ENCODE data around the gene DTNBP1. TPM values are rescaled to one million over a fixed set of nuclear protein-coding genes. Genes with fewer than 3 reads are reported as not detected.

DTNBP1 gene
- total RNA-seq, 1 donor from 2014 or later, result 15.1 TPM

- Mint-ChIP-seq H3K27ac (no peak overlapping the region), H3K36me3 (ENCODE audit: low read depth) (peaks cover 64% of the 10 kb centered on the region), H3K9me3 (no peaks in the 10 kb centered on the region), H3K27me3 (no peaks in the 10 kb centered on the region), H3K4me3 (no peak overlapping the region), H3K4me1 (peaks cover 2% of the 10 kb centered on the region)
- no peak for DNase-seq
- intact Hi-C loops (cut with micrococcal nuclease), result no loop called here
Observed at GRCh38 chr6:15508931-15509330, 153.9 kb downstream of the DTNBP1 start.

GRCh38 chr6:15508441-15508871, 154.4 kb downstream of the DTNBP1 start:
- intact Hi-C loops (cut with micrococcal nuclease), result no loop called here

GRCh38 chr6:15507746-15508145, 155.1 kb downstream of the DTNBP1 start:
- intact Hi-C loops (cut with micrococcal nuclease), result no loop called here
- peaks cover 64% of the 10 kb centered on the region for H3K36me3 Mint-ChIP-seq (ENCODE audit: low read depth)

More at GRCh38 chr6:15508441-15508871, 154.4 kb downstream of the DTNBP1 start:
- DNase-seq, result no peak
- no peaks in the 10 kb centered on the region for H3K27me3 Mint-ChIP-seq
- no peaks in the 10 kb centered on the region for H3K9me3 Mint-ChIP-seq
- H3K36me3 Mint-ChIP-seq (ENCODE audit: low read depth), result peaks cover 63% of the 10 kb centered on the region
- H3K4me1 Mint-ChIP-seq, result peaks cover 2% of the 10 kb centered on the region
- peak overlapping the region; percentile 54 for H3K27ac Mint-ChIP-seq
- H3K4me3 Mint-ChIP-seq, result no peak overlapping the region

GRCh38 chr6:15507221-15507620, 155.6 kb downstream of the DTNBP1 start:
- peaks cover 2% of the 10 kb centered on the region for H3K4me1 Mint-ChIP-seq
- no peak for DNase-seq
- no peak overlapping the region for H3K4me3 Mint-ChIP-seq
- peaks cover 64% of the 10 kb centered on the region for H3K36me3 Mint-ChIP-seq (ENCODE audit: low read depth)
- no peak overlapping the region for H3K27ac Mint-ChIP-seq
- H3K27me3 Mint-ChIP-seq, result no peaks in the 10 kb centered on the region
- no peaks in the 10 kb centered on the region for H3K9me3 Mint-ChIP-seq
- intact Hi-C loops (cut with micrococcal nuclease), result no loop called here

More at GRCh38 chr6:15507746-15508145, 155.1 kb downstream of the DTNBP1 start:
- no peak overlapping the region for H3K4me3 Mint-ChIP-seq
- no peak overlapping the region for H3K27ac Mint-ChIP-seq
- DNase-seq, result no peak
- H3K9me3 Mint-ChIP-seq, result no peaks in the 10 kb centered on the region
- no peaks in the 10 kb centered on the region for H3K27me3 Mint-ChIP-seq
- peaks cover 2% of the 10 kb centered on the region for H3K4me1 Mint-ChIP-seq

GRCh38 chr6:15506066-15506465, 156.8 kb downstream of the DTNBP1 start:
- Mint-ChIP-seq H3K4me3 (no peak overlapping the region), H3K27ac (no peak overlapping the region), H3K9me3 (no peaks in the 10 kb centered on the region), H3K27me3 (no peaks in the 10 kb centered on the region), H3K36me3 (ENCODE audit: low read depth) (peaks cover 68% of the 10 kb centered on the region), H3K4me1 (peaks cover 2% of the 10 kb centered on the region)
- no peak for DNase-seq
- intact Hi-C loops (cut with micrococcal nuclease), result no loop called here

- no peak for DNase-seq
- no peaks in the 10 kb centered on the region for H3K27me3 Mint-ChIP-seq
- peaks cover 68% of the 10 kb centered on the region for H3K36me3 Mint-ChIP-seq (ENCODE audit: low read depth)
- no peak overlapping the region for H3K27ac Mint-ChIP-seq
- no peaks in the 10 kb centered on the region for H3K9me3 Mint-ChIP-seq
- H3K4me1 Mint-ChIP-seq, result peaks cover 2% of the 10 kb centered on the region
- intact Hi-C loops (cut with micrococcal nuclease), result no loop called here
- H3K4me3 Mint-ChIP-seq, result no peak overlapping the region
Observed at GRCh38 chr6:15505463-15505918, 157.3 kb downstream of the DTNBP1 start.

GRCh38 chr6:15504581-15505350, 158.1 kb downstream of the DTNBP1 start:
- intact Hi-C loops (cut with micrococcal nuclease), result no loop called here
- Mint-ChIP-seq H3K27ac (peak overlapping the region; percentile 15), H3K36me3 (ENCODE audit: low read depth) (peaks cover 70% of the 10 kb centered on the region), H3K27me3 (no peaks in the 10 kb centered on the region), H3K4me3 (no peak overlapping the region), H3K4me1 (peaks cover 4% of the 10 kb centered on the region), H3K9me3 (no peaks in the 10 kb centered on the region)
- DNase-seq, result no peak

- no peaks in the 10 kb centered on the region for H3K9me3 Mint-ChIP-seq
- H3K27me3 Mint-ChIP-seq, result no peaks in the 10 kb centered on the region
- intact Hi-C loops (cut with micrococcal nuclease), result no loop called here
- H3K36me3 Mint-ChIP-seq (ENCODE audit: low read depth), result peaks cover 69% of the 10 kb centered on the region
- DNase-seq, result no peak
- H3K4me3 Mint-ChIP-seq, result no peak overlapping the region
- peaks cover 4% of the 10 kb centered on the region for H3K4me1 Mint-ChIP-seq
- H3K27ac Mint-ChIP-seq, result peak overlapping the region; percentile 53
Observed at GRCh38 chr6:15504040-15504495, 158.8 kb downstream of the DTNBP1 start.

- peaks cover 65% of the 10 kb centered on the region for H3K36me3 Mint-ChIP-seq (ENCODE audit: low read depth)
- no peak overlapping the region for H3K4me3 Mint-ChIP-seq
- no peaks in the 10 kb centered on the region for H3K9me3 Mint-ChIP-seq
- H3K27ac Mint-ChIP-seq, result peak overlapping the region; percentile 29
- peaks cover 4% of the 10 kb centered on the region for H3K4me1 Mint-ChIP-seq
- H3K27me3 Mint-ChIP-seq, result no peaks in the 10 kb centered on the region
- DNase-seq, result no peak
- intact Hi-C loops (cut with micrococcal nuclease), result no loop called here
Observed at GRCh38 chr6:15503346-15503680, 159.5 kb downstream of the DTNBP1 start.

GRCh38 chr6:15502446-15503345, 160.1 kb downstream of the DTNBP1 start:
- Mint-ChIP-seq H3K27me3 (no peaks in the 10 kb centered on the region), H3K4me3 (no peak overlapping the region), H3K27ac (no peak overlapping the region), H3K9me3 (no peaks in the 10 kb centered on the region), H3K36me3 (ENCODE audit: low read depth) (peaks cover 69% of the 10 kb centered on the region), H3K4me1 (peaks cover 7% of the 10 kb centered on the region)
- DNase-seq, result no peak
- intact Hi-C loops (cut with micrococcal nuclease), result no loop called here

GRCh38 chr6:15501826-15502445, 160.9 kb downstream of the DTNBP1 start:
- no peaks in the 10 kb centered on the region for H3K27me3 Mint-ChIP-seq
- peaks cover 7% of the 10 kb centered on the region for H3K4me1 Mint-ChIP-seq
- no peak overlapping the region for H3K4me3 Mint-ChIP-seq
- H3K9me3 Mint-ChIP-seq, result no peaks in the 10 kb centered on the region
- H3K36me3 Mint-ChIP-seq (ENCODE audit: low read depth), result peaks cover 70% of the 10 kb centered on the region
- DNase-seq, result no peak
- no peak overlapping the region for H3K27ac Mint-ChIP-seq
- intact Hi-C loops (cut with micrococcal nuclease), result no loop called here

- no peak for DNase-seq
- intact Hi-C loops (cut with micrococcal nuclease), result no loop called here
- H3K4me3 Mint-ChIP-seq, result no peak overlapping the region
- H3K9me3 Mint-ChIP-seq, result no peaks in the 10 kb centered on the region
- H3K4me1 Mint-ChIP-seq, result peaks cover 7% of the 10 kb centered on the region
- H3K36me3 Mint-ChIP-seq (ENCODE audit: low read depth), result peaks cover 64% of the 10 kb centered on the region
- no peaks in the 10 kb centered on the region for H3K27me3 Mint-ChIP-seq
- H3K27ac Mint-ChIP-seq, result peak overlapping the region; percentile 15
Observed at GRCh38 chr6:15500901-15501825, 161.7 kb downstream of the DTNBP1 start.

Measured in activated CD4-positive, alpha-beta T cell treated with anti-CD3 and anti-CD28 coated beads, Interleukin-2, amount 10 ng/mL, durations not matched to agents 24 days and 14 days (primary cell).